Activated T-cell treated with anti-CD3 and anti-CD28 coated beads, Interleukin-2, amount 50 U/mL, for 4 hours (primary cell): ENCODE data around the gene TEKTIP1. TPM values are rescaled to one million over a fixed set of nuclear protein-coding genes. Genes with fewer than 3 reads are reported as not detected.
A peak's percentile ranks its signal among the peaks of the same experiment; 100 is the strongest.

ENCODE experiments used
- ATAC-seq, 2 donors: fragments of 200-7000 bp; cut with Tn5 transposase; one replicate each; pipeline ENCODE4 v1.10.0; 2021
- DNase-seq: peaks from one replicate; pipeline ENCODE4 v3.0.0-alpha.2; 2020
- H3K27me3 Mint-ChIP-seq: one replicate; pipeline ENCODE4 v1.8.0; 2021; ENCODE audit warnings: low read depth, mixed read lengths
- H3K36me3 Mint-ChIP-seq: one replicate; pipeline ENCODE4 v1.8.0; 2022; ENCODE audit warnings: mixed read lengths; ENCODE audit not compliant: insufficient read depth
- H3K4me1 Mint-ChIP-seq: one replicate; pipeline ENCODE4 v1.8.0; 2021; ENCODE audit warnings: low read depth, mixed read lengths
- H3K4me3 Mint-ChIP-seq: one replicate; pipeline ENCODE4 v1.8.0; 2021; ENCODE audit warnings: mild to moderate bottlenecking, moderate library complexity, mixed read lengths
- H3K9me3 Mint-ChIP-seq: one replicate; pipeline ENCODE4 v1.8.0; 2021; ENCODE audit warnings: mixed read lengths
- total RNA-seq, 3 donors: library from RNA; stranded (reverse); gene quantifications; one replicate each; pipeline ENCODE4 v1.2.1, GENCODE V29; 2021

The TEKTIP1 gene
- total RNA-seq, 3 donors from 2014 or later, result 1.0 to 1.1 TPM; not detected in 1

- H3K4me1 Mint-ChIP-seq, result peaks cover 8% of the 10 kb centered on the region
- H3K4me3 Mint-ChIP-seq, result no peak overlapping the region
Observed at GRCh38 chr19:3546119-3546518, 7.1 kb downstream of the TEKTIP1 start.

GRCh38 chr19:3547301-3547731 is 8.3 kb downstream of the TEKTIP1 start:
- Mint-ChIP-seq H3K27me3 (no peaks in the 10 kb centered on the region), H3K4me1 (peaks cover 11% of the 10 kb centered on the region), H3K9me3 (no peaks in the 10 kb centered on the region), H3K36me3 (peaks cover 8% of the 10 kb centered on the region), H3K4me3 (no peak overlapping the region)
- ATAC-seq, result peak; percentile 27 to 28
- no peak for DNase-seq

More at GRCh38 chr19:3546119-3546518, 7.1 kb downstream of the TEKTIP1 start:
- ATAC-seq (no peak), DNase-seq (no peak)
- Mint-ChIP-seq H3K9me3 (no peaks in the 10 kb centered on the region), H3K27me3 (no peaks in the 10 kb centered on the region), H3K36me3 (peaks cover 8% of the 10 kb centered on the region)

- no peak for ATAC-seq
- no peaks in the 10 kb centered on the region for H3K27me3 Mint-ChIP-seq
Observed at GRCh38 chr19:3547767-3548282, 8.9 kb downstream of the TEKTIP1 start.

GRCh38 chr19:3548606-3549005 is 9.6 kb downstream of the TEKTIP1 start:
- H3K4me3 Mint-ChIP-seq, result no peak overlapping the region
- no peaks in the 10 kb centered on the region for H3K27me3 Mint-ChIP-seq
- peaks cover 19% of the 10 kb centered on the region for H3K4me1 Mint-ChIP-seq
- no peaks in the 10 kb centered on the region for H3K9me3 Mint-ChIP-seq
- no peak for DNase-seq
- ATAC-seq, result no peak
- peaks cover 8% of the 10 kb centered on the region for H3K36me3 Mint-ChIP-seq

More at GRCh38 chr19:3547767-3548282, 8.9 kb downstream of the TEKTIP1 start:
- Mint-ChIP-seq H3K9me3 (no peaks in the 10 kb centered on the region), H3K4me3 (no peak overlapping the region), H3K36me3 (peaks cover 8% of the 10 kb centered on the region), H3K4me1 (peaks cover 14% of the 10 kb centered on the region)
- DNase-seq, result no peak

DNA sequence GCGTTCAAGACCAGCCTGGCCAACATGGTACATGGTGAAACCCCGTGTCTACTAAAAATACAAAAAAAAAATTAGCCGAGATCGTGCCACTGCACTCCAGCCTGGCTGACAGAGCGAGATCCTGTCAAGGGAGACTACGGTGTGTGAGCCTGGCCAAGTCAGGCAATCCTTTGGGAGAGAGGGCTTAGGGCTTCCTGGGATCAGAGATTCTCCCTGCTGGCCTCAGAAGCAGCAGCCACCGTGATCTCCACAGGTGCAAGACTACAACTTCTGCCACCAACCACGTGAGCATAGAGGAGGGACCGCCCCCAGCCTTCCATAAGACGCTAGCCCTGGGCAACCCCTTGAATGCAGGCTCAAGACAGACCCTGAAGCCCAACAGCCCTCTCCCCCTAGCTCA is 10.8 kb downstream of the TEKTIP1 start:
- Mint-ChIP-seq H3K9me3 (no peaks in the 10 kb centered on the region), H3K4me3 (no peak overlapping the region), H3K27me3 (no peaks in the 10 kb centered on the region), H3K4me1 (peaks cover 26% of the 10 kb centered on the region), H3K36me3 (peaks cover 8% of the 10 kb centered on the region)
- ATAC-seq (no peak), DNase-seq (no peak)

- DNase-seq, result no peak
- Mint-ChIP-seq H3K36me3 (peaks cover 5% of the 10 kb centered on the region), H3K27me3 (no peaks in the 10 kb centered on the region), H3K4me3 (no peak overlapping the region), H3K9me3 (no peaks in the 10 kb centered on the region), H3K4me1 (peaks cover 32% of the 10 kb centered on the region)
- no peak for ATAC-seq
Observed at GRCh38 chr19:3550947-3551791, 12.2 kb downstream of the TEKTIP1 start.

DNA sequence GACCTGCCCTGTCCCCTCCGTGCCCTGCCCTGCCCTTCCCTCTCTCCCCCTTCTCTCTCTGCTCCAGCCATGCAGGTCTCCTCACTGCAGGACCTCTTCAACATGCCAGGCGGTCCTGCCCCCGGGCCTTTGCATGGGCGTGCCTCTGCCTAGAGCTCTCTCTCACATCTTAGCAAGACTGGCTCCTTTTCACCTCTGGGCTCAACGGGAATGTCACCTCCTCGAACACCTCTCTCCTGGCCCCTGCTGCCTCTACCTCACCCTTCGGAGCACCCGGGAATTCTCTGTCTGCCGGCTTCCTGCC is 12.8 kb downstream of the TEKTIP1 start:
- Mint-ChIP-seq H3K4me1 (peaks cover 38% of the 10 kb centered on the region), H3K36me3 (peaks cover 5% of the 10 kb centered on the region), H3K9me3 (no peaks in the 10 kb centered on the region), H3K27me3 (no peaks in the 10 kb centered on the region), H3K4me3 (no peak overlapping the region)
- ATAC-seq, result no peak
- DNase-seq, result no peak

- Mint-ChIP-seq H3K36me3 (peaks cover 5% of the 10 kb centered on the region), H3K9me3 (no peaks in the 10 kb centered on the region), H3K4me3 (peak overlapping the region; percentile 98), H3K27me3 (no peaks in the 10 kb centered on the region), H3K4me1 (peaks cover 44% of the 10 kb centered on the region)
- DNase-seq (no peak), ATAC-seq (no peak)
Observed at GRCh38 chr19:3554254-3555083, 15.5 kb downstream of the TEKTIP1 start.

- DNase-seq, result no peak
- H3K4me1 Mint-ChIP-seq, result peaks cover 43% of the 10 kb centered on the region
Observed at GRCh38 chr19:3555653-3556422, 16.9 kb downstream of the TEKTIP1 start.

DNA sequence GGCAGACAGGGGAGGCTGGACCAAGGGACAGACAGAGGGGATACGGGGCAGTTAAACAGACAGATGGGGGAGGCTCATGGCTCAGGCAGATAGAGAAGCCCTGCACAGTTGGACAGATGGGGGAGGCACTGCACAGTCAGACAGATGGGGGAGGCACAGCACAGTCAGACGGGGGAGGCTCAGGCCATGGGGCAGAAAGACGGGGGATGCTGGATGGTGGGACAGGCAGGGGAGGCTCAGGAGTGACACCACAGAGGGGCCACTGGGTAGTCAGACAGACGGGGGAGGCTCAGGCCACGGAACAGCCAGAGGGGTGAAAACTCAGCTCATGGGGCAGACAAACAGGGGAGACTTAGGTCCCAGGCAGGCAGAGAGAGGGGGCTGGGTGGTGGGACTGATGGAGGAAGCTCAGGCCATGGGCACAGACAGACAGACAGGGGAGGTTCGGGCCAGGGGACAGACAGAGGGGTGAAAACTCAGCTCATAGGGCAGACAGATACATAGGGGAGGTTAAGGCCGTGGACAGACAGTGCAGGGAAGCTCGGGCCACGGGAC is 17.5 kb downstream of the TEKTIP1 start:
- no peaks in the 10 kb centered on the region for H3K27me3 Mint-ChIP-seq
- no peaks in the 10 kb centered on the region for H3K9me3 Mint-ChIP-seq
- peak overlapping the region; percentile 98 for H3K4me3 Mint-ChIP-seq
- peaks cover 41% of the 10 kb centered on the region for H3K4me1 Mint-ChIP-seq
- peaks cover 5% of the 10 kb centered on the region for H3K36me3 Mint-ChIP-seq
- DNase-seq (no peak), ATAC-seq (no peak)

More at GRCh38 chr19:3555653-3556422, 16.9 kb downstream of the TEKTIP1 start:
- Mint-ChIP-seq H3K36me3 (peaks cover 5% of the 10 kb centered on the region), H3K27me3 (no peaks in the 10 kb centered on the region), H3K9me3 (no peaks in the 10 kb centered on the region), H3K4me3 (peak overlapping the region; percentile 98)
- no peak for ATAC-seq

DNA sequence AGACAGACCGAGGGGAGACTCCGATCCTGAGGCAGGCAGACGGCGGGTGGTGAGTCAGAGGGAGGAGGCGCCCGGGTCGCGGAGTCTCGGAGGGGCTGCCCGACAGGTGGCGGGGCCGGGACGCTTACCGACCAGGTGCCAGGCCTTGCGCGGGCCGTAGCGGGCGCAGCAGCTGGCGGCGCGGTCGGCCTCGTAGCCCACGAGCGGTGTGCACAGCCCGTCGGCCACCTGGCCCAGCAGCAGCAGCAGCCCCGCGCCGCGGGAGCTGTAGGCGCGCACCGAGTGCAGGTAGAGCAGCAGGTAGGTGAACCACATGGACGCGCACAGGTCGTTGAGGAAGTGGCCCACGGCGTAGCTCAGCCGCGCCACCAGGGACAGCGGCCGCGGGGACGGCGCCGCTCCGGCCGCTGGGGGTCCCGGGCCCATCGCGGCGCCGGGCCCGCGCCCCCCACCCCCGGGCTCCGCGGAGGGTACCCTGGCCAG is 18.0 kb downstream of the TEKTIP1 start:
- peak; percentile 72 for DNase-seq
- H3K36me3 Mint-ChIP-seq, result peaks cover 5% of the 10 kb centered on the region
- peaks cover 38% of the 10 kb centered on the region for H3K4me1 Mint-ChIP-seq
- H3K27me3 Mint-ChIP-seq, result no peaks in the 10 kb centered on the region
- H3K9me3 Mint-ChIP-seq, result no peaks in the 10 kb centered on the region
- ATAC-seq, result peak; percentile 68 to 69
- peak overlapping the region; percentile 98 for H3K4me3 Mint-ChIP-seq

GRCh38 chr19:3557461-3558248 is 18.7 kb downstream of the TEKTIP1 start, which contains the start of gene MFSD12:
TSS of gene MFSD12 (minus strand) at chr19:3557586. CDS start at chr19:3557403, 183 bp downstream.
- ATAC-seq (peak; percentile 93 to 95), DNase-seq (peak; percentile 93)
- Mint-ChIP-seq H3K36me3 (peaks cover 5% of the 10 kb centered on the region), H3K27me3 (no peaks in the 10 kb centered on the region), H3K4me1 (peaks cover 37% of the 10 kb centered on the region), H3K9me3 (no peaks in the 10 kb centered on the region), H3K4me3 (peak within 1 kb of the TSS; percentile 98)
